ENCODE results near the gene TP53BP1.

Gene TP53BP1

DNA sequence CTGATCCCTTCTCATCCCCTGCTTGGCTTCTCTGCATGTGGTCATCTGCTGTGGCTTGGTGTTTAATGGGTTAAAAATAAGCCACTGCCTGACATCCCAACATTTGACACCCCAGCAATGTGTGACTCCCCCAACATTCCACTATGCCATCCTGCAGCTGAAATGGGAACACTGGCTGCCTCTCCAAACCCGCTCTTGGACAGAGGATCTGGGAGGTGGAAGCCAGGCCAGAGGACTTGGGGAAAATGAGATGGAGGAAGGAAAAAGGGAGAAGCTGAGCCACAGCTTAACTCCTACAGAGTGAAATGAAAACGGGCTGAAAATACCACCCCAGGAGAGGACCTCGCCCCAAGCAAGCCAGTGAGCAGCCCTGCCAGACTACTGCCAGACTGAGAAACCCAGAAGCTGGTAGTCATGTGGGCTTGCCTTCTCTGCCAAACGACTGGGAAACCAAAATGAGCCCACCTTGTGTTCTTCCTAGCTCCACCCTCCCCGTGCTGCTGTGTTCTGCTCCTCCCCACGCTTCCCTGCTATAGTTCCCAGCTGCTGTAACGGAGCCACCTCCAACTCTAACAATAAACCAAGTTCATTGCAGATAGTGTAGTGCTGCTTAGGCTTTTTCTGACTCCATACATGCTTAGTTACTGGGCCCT, 38.2 kb upstream of the TP53BP1 start:
- H3K4me3 ChIP-seq (ENCODE audit: low read length), result no peak overlapping the region
- H3K9me3 ChIP-seq (ENCODE audit: control insufficient read depth, insufficient read depth, low read length), result no peaks in the 10 kb centered on the region
- no peaks in the 10 kb centered on the region for H3K79me2 ChIP-seq (ENCODE audit: control insufficient read depth, low read length)
- H3K4me1 ChIP-seq (ENCODE audit: control insufficient read depth, low read length), result no peaks in the 10 kb centered on the region
- H3K27ac ChIP-seq (ENCODE audit: low read depth, low read length), result no peak overlapping the region
- H4K20me1 ChIP-seq (ENCODE audit: control insufficient read depth, insufficient read depth, low read depth, low read length), result no peaks in the 10 kb centered on the region
- H3K36me3 ChIP-seq (ENCODE audit: control insufficient read depth, low read length), result peaks cover 8% of the 10 kb centered on the region
- H3K9me2 ChIP-seq (replicated peaks; ENCODE audit: control insufficient read depth, low read length), result no peaks in the 10 kb centered on the region
- H3F3A ChIP-seq (ENCODE audit: control insufficient read depth, insufficient read depth), result no peaks in the 10 kb centered on the region
- H3K27me3 ChIP-seq (ENCODE audit: control insufficient read depth, low read length), result no peaks in the 10 kb centered on the region
- no peak overlapping the region for H3K4me2 ChIP-seq (ENCODE audit: low read length)
- TF ChIP-seq, protein P1, sequence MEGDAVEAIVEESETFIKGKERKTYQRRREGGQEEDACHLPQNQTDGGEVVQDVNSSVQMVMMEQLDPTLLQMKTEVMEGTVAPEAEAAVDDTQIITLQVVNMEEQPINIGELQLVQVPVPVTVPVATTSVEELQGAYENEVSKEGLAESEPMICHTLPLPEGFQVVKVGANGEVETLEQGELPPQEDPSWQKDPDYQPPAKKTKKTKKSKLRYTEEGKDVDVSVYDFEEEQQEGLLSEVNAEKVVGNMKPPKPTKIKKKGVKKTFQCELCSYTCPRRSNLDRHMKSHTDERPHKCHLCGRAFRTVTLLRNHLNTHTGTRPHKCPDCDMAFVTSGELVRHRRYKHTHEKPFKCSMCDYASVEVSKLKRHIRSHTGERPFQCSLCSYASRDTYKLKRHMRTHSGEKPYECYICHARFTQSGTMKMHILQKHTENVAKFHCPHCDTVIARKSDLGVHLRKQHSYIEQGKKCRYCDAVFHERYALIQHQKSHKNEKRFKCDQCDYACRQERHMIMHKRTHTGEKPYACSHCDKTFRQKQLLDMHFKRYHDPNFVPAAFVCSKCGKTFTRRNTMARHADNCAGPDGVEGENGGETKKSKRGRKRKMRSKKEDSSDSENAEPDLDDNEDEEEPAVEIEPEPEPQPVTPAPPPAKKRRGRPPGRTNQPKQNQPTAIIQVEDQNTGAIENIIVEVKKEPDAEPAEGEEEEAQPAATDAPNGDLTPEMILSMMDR (IDR thresholded peaks at IDR 0.05; ENCODE audit: low read depth, low read length, poor library complexity, severe bottlenecking), result no peak
- no peak for TF ChIP-seq EZH2phosphoT487 (IDR thresholded peaks at IDR 0.05; ENCODE audit: borderline replicate concordance, low read length)

DNA sequence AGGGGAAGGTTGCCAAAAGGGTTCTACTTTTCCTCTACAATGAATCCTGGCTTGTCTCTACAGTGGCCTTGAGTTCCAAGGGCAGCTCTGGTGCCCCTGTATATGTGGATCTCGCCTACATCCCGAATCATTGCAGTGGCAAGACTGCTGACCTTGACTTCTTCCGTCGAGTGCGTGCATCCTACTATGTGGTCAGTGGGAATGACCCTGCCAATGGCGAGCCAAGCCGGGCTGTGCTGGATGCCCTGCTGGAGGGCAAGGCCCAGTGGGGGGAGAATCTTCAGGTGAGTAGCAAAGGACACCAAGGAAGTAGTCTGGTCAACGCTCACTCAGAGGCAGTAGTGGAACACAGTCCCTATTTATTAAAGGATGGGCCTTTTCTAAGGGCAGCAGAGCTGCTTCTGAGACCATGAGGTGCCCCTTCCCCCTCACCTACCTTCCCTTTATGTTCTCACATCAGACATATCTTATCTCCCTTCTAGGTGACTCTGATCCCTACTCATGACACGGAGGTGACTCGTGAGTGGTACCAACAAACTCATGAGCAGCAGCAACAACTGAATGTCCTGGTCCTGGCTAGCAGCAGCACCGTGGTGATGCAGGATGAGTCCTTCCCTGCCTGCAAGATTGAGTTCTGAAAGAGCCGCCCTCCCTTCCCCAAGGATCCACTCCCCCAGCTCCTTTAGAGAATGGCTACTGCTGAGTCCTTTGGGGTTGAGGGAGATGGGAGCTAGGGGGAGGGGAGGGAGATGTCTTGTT, 36.8 kb upstream of the TP53BP1 start:
- Histone ChIP-seq H3K4me3 (ENCODE audit: low read length) (no peak overlapping the region), H3K4me2 (ENCODE audit: low read length) (no peak overlapping the region), H3K27ac (ENCODE audit: low read depth, low read length) (no peak overlapping the region), H3K36me3 (ENCODE audit: control insufficient read depth, low read length) (peaks cover 3% of the 10 kb centered on the region), H3K4me1 (ENCODE audit: control insufficient read depth, low read length) (peaks cover 5% of the 10 kb centered on the region), H3F3A (ENCODE audit: control insufficient read depth, insufficient read depth) (no peaks in the 10 kb centered on the region), H3K79me2 (ENCODE audit: control insufficient read depth, low read length) (no peaks in the 10 kb centered on the region), H4K20me1 (ENCODE audit: control insufficient read depth, insufficient read depth, low read depth, low read length) (no peaks in the 10 kb centered on the region), H3K9me3 (ENCODE audit: control insufficient read depth, insufficient read depth, low read length) (no peaks in the 10 kb centered on the region), H3K27me3 (ENCODE audit: control insufficient read depth, low read length) (no peaks in the 10 kb centered on the region), H3K9me2 (replicated peaks; ENCODE audit: control insufficient read depth, low read length) (no peaks in the 10 kb centered on the region)
- no peak for TF ChIP-seq EZH2phosphoT487 (IDR thresholded peaks at IDR 0.05; ENCODE audit: borderline replicate concordance, low read length)
- TF ChIP-seq, protein P1 (IDR thresholded peaks at IDR 0.05; ENCODE audit: low read depth, low read length, poor library complexity, severe bottlenecking), result no peak

DNA sequence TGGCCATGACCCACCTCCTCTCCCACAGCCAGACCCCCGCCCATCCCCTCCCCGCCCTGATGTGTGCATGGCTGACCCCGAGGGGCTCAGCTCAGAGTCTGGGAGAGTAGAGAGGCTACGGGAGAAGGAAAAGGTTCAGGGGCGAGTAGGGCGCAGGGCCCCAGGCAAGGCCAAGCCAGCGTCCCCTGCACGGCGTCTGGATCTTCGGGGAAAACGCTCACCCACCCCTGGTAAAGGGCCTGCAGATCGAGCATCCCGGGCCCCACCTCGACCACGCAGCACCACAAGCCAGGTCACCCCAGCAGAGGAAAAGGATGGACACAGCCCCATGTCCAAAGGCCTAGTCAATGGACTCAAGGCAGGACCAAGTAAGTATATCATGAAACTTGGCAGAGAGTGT, 36.2 kb upstream of the TP53BP1 start:
- Histone ChIP-seq H3K4me1 (ENCODE audit: control insufficient read depth, low read length) (peaks cover 12% of the 10 kb centered on the region), H3K9me2 (replicated peaks; ENCODE audit: control insufficient read depth, low read length) (no peaks in the 10 kb centered on the region), H3K27ac (ENCODE audit: low read depth, low read length) (no peak overlapping the region), H3F3A (ENCODE audit: control insufficient read depth, insufficient read depth) (no peaks in the 10 kb centered on the region), H3K9me3 (ENCODE audit: control insufficient read depth, insufficient read depth, low read length) (no peaks in the 10 kb centered on the region), H4K20me1 (ENCODE audit: control insufficient read depth, insufficient read depth, low read depth, low read length) (no peaks in the 10 kb centered on the region), H3K36me3 (ENCODE audit: control insufficient read depth, low read length) (no peaks in the 10 kb centered on the region), H3K79me2 (ENCODE audit: control insufficient read depth, low read length) (no peaks in the 10 kb centered on the region), H3K4me2 (ENCODE audit: low read length) (no peak overlapping the region), H3K4me3 (ENCODE audit: low read length) (no peak overlapping the region), H3K27me3 (ENCODE audit: control insufficient read depth, low read length) (no peaks in the 10 kb centered on the region)
- TF ChIP-seq, protein P1 (IDR thresholded peaks at IDR 0.05; ENCODE audit: low read depth, low read length, poor library complexity, severe bottlenecking), result no peak
- no peak for TF ChIP-seq EZH2phosphoT487 (IDR thresholded peaks at IDR 0.05; ENCODE audit: borderline replicate concordance, low read length)
